KOPT-K1 (cell line): ENCODE measurements around the gene CLEC4G.

Source experiments
- H3K27ac ChIP-seq: fragments of 200-600 bp; sonication (generic); 2 replicates; pipeline ENCODE4 v1.5.1; 2016; ENCODE audit warnings: antibody characterized with exemption, mild to moderate bottlenecking, low read depth, low read length; ENCODE audit not compliant: poor library complexity, severe bottlenecking
- H3K36me3 ChIP-seq: fragments of 200-600 bp; sonication (generic); 2 replicates; pipeline ENCODE4 v1.5.1; 2017; ENCODE audit warnings: antibody characterized with exemption, mild to moderate bottlenecking, low read length, moderate library complexity; ENCODE audit not compliant: insufficient read depth
- H3K9me3 ChIP-seq: fragments of 200-600 bp; sonication (generic); 2 replicates; pipeline ENCODE4 v1.5.1; 2017; ENCODE audit warnings: antibody characterized with exemption, low read length, mild to moderate bottlenecking; ENCODE audit not compliant: insufficient read depth, poor library complexity, severe bottlenecking

Gene CLEC4G

DNA sequence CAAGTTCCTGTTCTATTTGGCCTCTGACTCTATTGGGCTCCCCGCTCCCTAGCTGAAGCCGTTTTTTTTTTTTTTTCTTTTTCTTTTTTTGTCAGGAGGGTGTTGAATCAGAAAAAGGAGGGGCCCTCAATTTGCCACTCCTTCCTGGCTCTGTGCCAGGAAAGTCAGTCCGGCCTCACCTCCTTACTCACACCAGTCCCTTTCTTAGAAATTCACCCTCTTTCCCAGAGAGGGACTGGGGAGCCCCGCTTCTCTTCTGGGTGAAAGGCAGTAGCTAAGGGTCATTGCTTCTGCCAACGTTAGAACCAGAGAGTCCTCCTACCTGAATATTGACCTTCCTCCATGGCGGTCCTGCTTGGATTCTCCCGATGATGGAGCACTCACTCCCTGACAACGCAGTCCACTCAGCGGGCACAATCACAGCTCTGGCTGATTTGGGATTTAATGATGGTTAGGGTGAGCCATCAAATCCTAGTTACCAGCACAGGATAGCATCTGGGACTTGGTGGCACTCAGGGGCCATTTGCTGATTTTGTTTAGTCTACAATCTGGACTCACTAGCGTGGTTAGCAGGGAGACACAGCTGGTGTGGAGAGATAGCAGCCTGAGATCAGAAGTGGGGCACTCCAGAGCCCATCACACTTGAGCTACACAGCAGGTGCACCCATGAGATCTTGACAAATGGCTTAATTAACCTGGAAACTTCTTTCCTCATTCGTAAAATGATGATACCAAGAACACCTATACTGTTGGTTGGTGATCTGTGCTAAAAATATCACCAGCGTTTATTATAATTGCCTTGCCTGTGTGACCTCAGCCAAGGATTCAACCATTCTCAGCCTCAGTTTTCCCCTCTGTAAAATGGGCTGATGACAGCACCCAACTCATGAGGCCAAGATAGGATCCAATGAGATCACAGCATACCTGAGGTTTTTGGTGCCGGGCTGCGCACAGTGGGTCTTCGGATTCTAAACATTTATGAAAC is 32.2 kb downstream of the CLEC4G start:
- no peaks in the 10 kb centered on the region for H3K36me3 ChIP-seq
- no peak overlapping the region for H3K27ac ChIP-seq
- no peaks in the 10 kb centered on the region for H3K9me3 ChIP-seq

DNA sequence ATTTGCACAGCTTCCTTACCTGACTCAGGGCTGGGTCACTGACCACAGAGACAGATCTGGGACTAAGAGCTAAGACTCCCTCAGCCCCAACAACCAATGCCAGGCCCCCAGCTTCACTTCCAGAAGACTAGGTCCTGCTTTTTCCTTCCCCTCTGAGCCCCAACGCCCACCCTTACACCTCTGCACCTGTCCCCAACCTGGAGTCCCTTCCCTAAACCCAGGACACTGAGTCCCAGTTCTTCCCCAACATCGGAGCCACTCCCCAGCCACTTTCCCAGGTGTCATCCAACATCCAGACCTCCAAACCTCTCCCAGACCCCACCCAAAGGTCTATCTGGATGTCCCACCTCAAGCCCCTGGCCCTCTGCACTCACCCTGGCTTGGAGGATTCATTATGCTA is 32.9 kb downstream of the CLEC4G start:
- H3K9me3 ChIP-seq, result no peaks in the 10 kb centered on the region
- no peaks in the 10 kb centered on the region for H3K36me3 ChIP-seq
- no peak overlapping the region for H3K27ac ChIP-seq

DNA sequence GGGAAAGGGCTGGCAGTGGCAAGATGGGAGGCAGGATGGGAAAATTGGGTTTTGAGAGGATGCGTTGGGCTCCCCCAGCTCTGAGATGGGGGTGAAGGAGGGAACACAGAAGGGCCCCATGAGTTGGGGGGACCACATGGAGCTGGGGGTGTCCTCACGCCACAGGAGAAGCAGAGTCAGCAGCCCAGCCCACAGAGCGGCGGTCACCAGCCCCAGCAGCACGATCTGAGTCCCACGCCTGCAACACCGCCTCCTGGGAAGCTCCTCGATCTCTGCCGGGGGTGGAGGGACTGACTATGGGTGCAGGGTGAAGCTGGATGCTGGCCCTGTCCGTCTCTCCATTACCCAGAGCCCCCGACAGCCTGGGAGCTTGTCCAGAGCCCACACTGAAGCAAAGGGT is 33.3 kb downstream of the CLEC4G start:
- Histone ChIP-seq H3K36me3 (no peaks in the 10 kb centered on the region), H3K27ac (no peak overlapping the region), H3K9me3 (no peaks in the 10 kb centered on the region)

DNA sequence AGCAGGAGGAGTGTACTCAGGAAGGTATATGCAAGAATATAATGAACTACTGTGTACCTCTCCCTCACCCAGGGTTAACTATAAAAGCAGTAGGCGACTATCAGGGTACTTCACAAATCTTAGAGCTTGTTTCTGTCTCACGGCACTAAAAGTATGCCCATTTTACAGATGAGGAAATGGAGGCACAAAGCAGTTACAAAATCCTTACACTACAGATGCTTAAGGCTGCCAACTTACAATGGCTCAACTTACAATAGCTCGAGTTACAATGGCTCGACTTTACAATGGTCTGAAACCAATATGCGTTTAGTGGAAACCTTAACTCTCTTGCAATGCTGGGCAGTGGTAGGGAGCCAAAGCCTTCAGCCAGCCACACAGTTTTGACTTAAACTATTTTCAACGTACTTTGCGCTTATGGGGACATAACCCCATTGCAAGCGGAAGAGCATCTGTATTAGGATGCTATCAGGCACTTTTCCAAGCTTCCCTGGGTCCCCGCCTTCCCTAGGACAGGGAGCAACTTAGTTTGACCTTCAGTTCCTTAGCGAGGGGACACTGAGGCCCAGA is 34.1 kb downstream of the CLEC4G start:
- no peak overlapping the region for H3K27ac ChIP-seq
- H3K36me3 ChIP-seq, result no peaks in the 10 kb centered on the region
- no peaks in the 10 kb centered on the region for H3K9me3 ChIP-seq

DNA sequence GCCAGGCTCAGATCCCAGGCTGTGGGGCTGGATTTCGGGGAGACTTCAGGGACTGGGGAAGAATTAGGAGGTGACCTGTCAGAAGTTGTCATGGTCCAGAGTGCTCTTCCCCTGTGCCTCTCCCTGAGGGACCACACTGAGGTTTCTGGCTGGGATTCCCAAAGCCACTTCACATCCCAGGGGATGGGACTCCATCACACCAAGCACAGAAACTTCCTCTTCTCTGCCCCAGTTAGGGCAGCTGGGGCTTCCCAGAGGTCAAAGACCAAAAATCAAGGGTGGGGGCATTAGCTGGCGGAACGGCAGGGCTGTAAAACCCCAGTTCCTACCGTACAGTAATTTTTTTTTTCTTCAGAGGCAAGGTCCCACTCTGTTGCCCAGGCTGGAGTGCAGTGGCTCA is 37.4 kb downstream of the CLEC4G start:
- no peaks in the 10 kb centered on the region for H3K36me3 ChIP-seq
- H3K9me3 ChIP-seq, result no peaks in the 10 kb centered on the region
- H3K27ac ChIP-seq, result no peak overlapping the region

DNA sequence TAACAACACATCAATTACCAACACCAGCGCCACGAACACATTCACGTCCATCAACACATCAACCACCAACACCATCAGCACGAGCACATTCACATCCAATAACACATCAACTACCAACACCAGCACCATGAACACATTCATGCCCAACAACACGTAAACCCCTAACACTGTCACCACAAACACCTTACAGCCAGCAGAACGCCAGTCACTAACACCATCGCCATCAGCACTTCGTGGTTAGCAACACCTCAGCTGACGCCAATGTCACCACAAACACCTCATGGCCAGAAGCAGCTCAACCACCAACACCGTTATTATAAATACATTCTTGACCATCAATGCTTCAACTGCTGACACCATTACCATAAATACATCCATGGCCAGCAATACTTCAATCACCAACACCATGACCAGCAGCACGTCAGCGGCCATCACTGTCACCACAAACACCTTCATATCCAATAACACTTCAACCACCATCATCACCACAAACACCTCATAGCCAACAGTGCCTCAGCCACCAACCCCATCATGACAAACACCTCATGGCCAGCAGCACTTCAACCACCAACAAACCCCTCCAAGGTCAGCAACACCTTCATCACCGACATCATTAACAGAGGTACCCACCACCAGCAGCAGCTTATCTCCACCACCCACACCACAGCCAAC is 39.4 kb downstream of the CLEC4G start:
- H3K36me3 ChIP-seq, result no peaks in the 10 kb centered on the region
- H3K27ac ChIP-seq, result no peak overlapping the region
- H3K9me3 ChIP-seq, result no peaks in the 10 kb centered on the region

DNA sequence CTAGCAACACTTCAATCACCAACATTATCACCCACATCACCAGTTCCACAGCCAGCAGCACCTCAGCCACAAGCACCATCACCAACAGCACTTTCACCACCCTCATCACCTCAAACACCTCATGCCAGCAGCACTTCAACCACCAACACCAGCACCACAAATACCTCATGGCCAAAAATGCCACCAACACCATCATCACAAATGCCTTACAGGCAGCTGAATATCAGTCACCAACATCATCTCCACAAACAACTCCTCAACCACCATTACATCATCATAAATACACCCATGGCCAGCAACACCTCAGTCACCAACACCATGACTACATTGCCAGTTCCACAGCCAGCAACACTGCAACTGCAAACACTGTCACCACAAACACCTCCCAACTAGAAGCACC is 40.4 kb downstream of the CLEC4G start:
- H3K9me3 ChIP-seq, result no peaks in the 10 kb centered on the region
- H3K27ac ChIP-seq, result no peak overlapping the region
- H3K36me3 ChIP-seq, result no peaks in the 10 kb centered on the region

DNA sequence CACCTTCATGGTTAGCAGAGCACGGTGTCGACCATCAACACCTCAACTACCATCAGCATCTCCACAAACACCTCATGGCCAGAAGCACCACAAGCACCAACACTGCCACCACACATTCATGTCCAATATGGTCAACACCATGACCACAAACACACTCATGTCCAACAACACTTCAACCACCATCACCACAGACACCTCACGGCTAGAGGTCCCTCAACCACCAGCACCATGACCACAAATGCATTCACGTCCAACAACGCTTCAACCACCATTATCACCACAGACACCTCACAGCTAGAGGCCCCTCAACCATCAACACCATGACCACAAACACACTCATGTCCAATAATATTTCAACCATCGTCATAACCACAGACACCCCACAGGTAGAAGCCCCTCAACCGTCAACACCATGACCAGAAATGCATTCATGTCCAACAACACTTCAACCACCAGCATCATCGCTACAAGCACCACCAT is 41.1 kb downstream of the CLEC4G start:
- Histone ChIP-seq H3K27ac (no peak overlapping the region), H3K9me3 (no peaks in the 10 kb centered on the region), H3K36me3 (no peaks in the 10 kb centered on the region)

DNA sequence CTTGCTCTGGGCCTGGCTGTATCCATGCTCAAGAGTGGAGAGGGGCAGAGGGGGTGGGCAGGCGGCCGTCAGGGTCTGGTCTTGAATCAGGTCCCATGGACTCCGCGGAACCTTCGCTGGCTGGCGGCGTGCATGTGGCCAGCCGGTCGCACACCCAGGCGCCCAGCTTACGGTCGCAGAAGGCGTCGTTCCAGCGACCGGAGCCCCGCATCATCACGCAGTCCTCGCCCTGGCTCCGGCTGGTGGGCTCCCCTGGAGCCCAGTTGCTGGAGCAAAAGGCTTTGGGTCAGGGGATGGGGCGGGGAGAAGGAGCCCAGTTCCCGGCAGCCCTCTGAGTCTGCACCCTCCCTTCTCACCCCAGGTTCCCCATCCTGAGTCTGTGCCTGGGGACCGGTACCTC is 42.7 kb downstream of the CLEC4G start:
- no peaks in the 10 kb centered on the region for H3K9me3 ChIP-seq
- peaks cover under 1% of the 10 kb centered on the region; the same call in 1 of the 2 replicates for H3K36me3 ChIP-seq
- H3K27ac ChIP-seq, result no peak overlapping the region

DNA sequence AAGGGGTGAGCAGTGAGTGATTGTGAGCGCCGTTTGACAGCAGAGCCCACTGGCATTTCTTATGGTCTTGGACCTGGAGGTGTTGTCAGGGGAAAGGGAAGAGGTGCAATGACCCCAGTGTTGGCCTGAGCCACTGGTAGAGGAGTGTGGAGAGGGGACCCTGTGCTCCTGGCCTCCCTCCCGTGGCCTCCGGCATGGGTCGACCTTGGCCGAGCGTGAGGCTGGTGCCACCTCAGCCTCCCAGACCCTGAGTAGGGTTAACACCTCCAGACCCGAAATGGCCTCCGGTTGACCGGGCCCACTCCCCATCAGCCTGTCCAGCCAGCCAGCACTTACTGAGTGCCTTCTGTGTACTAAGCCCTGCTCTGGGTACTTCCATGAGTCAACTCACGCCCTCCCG is 44.7 kb downstream of the CLEC4G start:
- peaks cover 19% of the 10 kb centered on the region for H3K36me3 ChIP-seq
- H3K9me3 ChIP-seq, result no peaks in the 10 kb centered on the region
- H3K27ac ChIP-seq, result no peak overlapping the region

DNA sequence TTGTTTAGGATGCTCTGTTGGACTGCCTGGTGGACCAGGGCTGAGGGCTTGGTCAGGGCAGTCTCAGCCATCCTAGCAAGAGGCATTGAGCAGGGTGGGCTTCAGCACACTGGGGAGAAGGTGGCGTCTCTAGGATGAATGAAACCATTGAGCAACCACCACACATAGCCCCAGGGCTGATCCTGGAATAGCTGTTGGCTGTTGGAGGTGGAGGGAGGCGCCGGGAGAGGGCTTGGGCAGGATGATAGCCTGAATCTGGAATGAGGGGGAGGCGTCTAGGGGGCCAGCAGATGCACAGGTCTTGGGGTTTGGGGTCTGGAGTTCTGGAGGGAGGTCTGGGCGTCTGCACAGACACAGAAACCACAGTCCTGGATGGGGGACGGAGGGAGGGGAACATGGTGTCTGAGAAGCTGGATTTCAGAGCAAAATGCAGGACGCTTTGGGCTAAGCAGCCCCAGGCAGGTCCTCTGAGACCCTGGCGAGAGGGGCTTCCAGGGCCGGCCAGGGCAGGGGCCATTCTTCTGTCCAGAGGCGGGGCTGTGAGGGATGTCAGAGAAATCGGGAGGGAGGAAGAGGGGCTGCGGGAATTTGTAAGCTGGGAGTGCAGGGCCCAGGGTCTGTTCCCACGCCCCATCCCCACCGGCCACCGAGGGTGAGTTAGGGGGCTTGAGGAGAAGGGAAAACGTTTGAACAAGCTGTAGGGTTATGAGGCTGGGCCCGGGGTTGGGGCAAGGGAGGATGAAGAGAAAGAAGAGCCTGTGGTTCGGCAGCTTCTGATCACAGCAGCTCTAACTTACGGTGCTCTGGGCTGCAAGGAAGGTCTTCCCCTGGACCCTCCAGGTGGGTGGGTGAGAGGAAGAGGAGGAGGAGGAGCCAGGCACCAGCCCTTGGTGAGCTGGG is 46.1 kb downstream of the CLEC4G start:
- Histone ChIP-seq H3K36me3 (peaks cover 19% of the 10 kb centered on the region), H3K9me3 (no peaks in the 10 kb centered on the region), H3K27ac (no peak overlapping the region)

DNA sequence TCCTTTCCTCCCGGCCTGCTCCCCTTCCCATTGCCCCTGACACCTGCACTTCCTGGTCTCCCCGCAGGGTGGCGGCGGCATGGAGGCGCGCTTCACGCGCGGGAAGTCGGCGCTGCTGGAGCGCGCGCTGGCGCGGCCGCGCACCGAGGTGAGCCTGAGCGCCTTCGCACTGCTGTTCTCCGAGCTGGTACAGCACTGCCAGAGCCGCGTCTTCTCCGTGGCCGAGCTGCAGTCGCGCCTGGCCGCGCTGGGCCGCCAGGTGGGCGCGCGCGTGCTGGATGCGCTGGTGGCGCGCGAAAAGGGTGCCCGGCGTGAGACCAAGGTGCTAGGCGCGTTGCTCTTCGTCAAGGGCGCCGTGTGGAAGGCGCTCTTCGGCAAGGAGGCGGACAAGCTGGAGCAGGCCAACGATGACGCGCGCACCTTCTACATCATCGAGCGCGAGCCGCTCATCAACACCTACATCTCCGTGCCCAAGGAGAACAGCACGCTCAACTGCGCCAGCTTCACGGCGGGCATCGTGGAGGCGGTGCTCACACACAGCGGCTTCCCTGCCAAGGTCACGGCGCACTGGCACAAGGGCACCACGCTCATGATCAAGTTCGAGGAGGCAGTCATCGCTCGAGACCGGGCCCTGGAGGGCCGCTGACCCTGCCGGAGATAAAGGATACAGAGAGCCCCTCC is 49.6 kb downstream of the CLEC4G start:
- H3K36me3 ChIP-seq, result peaks cover 19% of the 10 kb centered on the region
- no peaks in the 10 kb centered on the region for H3K9me3 ChIP-seq
- peak overlapping the region; percentile 28 for H3K27ac ChIP-seq

DNA sequence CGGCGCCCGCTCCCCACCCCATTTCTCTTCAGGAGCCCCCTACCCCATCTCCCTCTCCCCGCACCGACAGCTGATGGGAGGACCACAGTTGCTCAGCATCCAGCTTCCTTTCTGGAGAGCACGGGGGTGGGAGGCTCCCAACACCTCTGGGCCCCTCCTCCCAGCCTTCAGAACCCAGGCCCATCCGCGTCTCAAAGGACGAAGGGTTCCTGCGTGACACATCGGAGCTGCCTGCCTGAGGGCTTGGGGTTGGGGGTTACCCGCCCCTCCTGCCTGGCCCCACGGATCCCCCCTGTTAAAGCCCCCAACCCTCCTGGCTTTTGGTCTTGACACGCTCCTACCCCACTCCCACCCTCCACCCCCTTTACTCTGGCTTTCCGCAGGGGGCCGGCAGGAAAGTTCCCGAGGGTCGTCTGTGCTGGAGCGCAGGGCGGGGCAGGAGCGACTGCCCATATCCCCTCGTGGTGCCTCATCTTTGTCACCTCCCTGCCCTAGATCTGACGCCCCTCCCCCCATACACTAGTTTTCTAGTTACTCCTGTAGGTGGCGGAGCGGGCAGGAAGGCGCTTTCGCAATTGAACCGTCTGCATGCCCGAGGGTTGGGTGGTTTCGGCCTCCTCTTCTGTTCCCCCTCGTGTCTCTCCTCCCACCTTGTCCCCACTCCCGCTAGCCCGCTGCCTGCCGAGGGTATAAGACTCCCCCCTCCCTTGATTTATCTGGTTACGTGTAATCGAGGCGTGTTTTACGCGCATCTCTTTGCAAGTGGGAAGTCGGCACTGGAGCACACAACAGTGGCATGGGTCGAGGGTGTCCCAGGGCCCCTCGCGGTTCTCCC is 50.4 kb downstream of the CLEC4G start:
- no peaks in the 10 kb centered on the region for H3K9me3 ChIP-seq
- H3K27ac ChIP-seq, result peak overlapping the region; percentile 83
- H3K36me3 ChIP-seq, result peaks cover 19% of the 10 kb centered on the region
